ENCODE data around the gene PPP6R3.

The PPP6R3 gene

DNA sequence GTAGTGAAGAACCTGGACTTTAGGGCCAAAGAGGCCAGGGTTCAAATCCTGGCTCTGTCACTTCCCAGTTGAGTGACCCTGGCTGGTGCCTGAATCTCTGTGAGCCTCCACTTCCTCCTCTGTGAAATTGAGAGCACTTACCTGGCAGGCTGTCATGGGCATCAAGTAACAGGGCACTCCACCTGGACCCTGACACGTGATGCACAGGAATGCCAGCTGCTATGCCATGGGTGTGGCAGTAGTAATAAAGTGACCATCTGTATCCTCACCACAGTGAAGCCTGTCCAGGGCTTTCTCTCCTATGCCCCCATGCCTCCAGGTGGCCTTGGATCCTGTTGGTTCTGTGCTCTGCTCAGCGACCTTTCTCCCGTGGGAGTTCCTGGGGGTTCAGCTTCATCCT lies 29.8 kb upstream of the PPP6R3 start:
- TF ChIP-seq CTCF (IDR thresholded peaks at IDR 0.05), result no peak

DNA sequence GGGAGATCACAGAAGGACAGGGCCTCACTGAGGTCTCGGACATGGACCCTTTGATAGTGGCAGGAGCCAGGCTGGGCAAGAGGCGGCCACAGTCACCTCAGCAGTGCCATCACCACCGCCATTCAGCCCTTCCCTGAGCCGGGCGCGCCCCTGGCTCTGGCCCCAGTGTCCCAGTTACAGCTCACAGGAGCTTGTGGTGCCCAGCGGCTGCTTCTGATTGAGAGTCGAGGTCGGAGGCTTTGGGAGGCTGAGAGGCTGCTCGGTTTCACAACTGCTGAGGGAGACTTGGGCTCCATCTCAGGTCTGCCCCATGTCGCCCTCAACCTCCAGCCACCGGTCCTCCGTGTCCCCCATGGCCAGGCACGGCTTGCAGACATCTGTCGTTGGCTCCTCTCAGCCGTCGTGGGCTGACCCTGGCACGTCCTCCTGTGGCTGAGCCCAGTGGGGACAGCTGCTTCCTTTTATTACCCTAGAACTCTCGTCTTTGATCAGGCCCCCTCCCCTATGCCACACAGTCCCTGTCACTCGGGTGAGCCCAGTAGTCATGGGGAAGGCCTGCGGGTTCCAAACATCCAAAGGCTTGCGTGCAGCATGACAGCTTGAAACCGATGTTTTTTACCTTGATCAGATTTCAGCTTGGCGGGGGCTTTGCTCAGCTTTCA lies 28.4 kb upstream of the PPP6R3 start:
- TF ChIP-seq CTCF (IDR thresholded peaks at IDR 0.05), result no peak

DNA sequence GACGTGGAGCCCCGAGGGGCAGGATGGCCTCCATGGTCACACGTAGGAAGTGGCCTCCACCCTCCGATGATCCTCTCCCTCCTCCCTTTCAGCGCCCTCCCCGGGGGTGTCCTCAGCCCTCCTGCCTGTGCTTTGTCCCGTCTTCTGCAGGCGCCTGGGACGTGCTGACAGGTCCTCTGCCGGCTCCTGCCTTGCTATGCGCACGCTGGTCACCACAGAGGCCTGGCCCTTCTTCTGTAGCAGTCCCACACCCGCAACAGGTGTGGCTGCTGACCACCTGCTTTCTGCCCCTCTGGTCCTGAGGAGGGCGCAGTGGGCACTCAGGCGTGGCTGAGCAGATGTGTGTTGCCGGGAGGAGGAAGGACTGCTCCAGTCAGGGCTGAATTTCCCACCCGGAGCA lies 27.7 kb upstream of the PPP6R3 start:
- no peak for TF ChIP-seq CTCF (IDR thresholded peaks at IDR 0.05)

DNA sequence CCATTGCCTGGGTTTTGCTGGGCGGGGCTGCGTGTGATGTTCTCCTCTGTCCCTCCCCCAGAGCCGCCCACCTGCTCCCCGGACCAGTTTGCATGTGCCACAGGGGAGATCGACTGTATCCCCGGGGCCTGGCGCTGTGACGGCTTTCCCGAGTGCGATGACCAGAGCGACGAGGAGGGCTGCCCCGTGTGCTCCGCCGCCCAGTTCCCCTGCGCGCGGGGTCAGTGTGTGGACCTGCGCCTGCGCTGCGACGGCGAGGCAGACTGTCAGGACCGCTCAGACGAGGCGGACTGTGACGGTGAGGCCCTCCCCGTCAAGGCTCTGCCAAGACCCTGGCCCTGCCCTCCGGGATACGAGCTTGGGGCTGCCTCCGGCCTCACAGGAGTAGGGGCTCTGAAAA lies 27.0 kb upstream of the PPP6R3 start:
- no peak for TF ChIP-seq CTCF (IDR thresholded peaks at IDR 0.05)

GRCh38 chr11:68436162-68436888 lies 24.2 kb upstream of the PPP6R3 start:
- no peak for TF ChIP-seq CTCF (IDR thresholded peaks at IDR 0.05)

GRCh38 chr11:68436985-68437926 lies 23.3 kb upstream of the PPP6R3 start:
- TF ChIP-seq CTCF (IDR thresholded peaks at IDR 0.05), result no peak

GRCh38 chr11:68437927-68438657 lies 22.5 kb upstream of the PPP6R3 start:
- TF ChIP-seq CTCF (IDR thresholded peaks at IDR 0.05), result no peak
